ENCODE measurements around the gene MPZL2.
A peak's percentile ranks its signal among the peaks of the same experiment; 100 is the strongest.

MPZL2 gene

GRCh38 chr11:118243161-118243560 lies 20.9 kb downstream of the MPZL2 start:
- DNase-seq (ENCODE audit: low read depth in 2 of 2) = no peak

- no peak for DNase-seq (ENCODE audit: low read depth in 2 of 2)
Observed at GRCh38 chr11:118241764-118242098, 22.4 kb downstream of the MPZL2 start.

GRCh38 chr11:118240999-118241763 lies 22.9 kb downstream of the MPZL2 start:
- DNase-seq (ENCODE audit: low read depth in 2 of 2) = no peak

- no peak for DNase-seq (ENCODE audit: low read depth in 2 of 2)
Observed at GRCh38 chr11:118239509-118240205, 24.4 kb downstream of the MPZL2 start.

- DNase-seq (ENCODE audit: low read depth in 2 of 2) = no peak
Observed at GRCh38 chr11:118238929-118239328, 25.2 kb downstream of the MPZL2 start.

- no peak for DNase-seq (ENCODE audit: low read depth in 2 of 2)
Observed at GRCh38 chr11:118238421-118238820, 25.7 kb downstream of the MPZL2 start.

- DNase-seq (ENCODE audit: low read depth in 2 of 2) = no peak
Observed at GRCh38 chr11:118236170-118236569, 27.9 kb downstream of the MPZL2 start.

GRCh38 chr11:118234833-118235232 lies 29.3 kb downstream of the MPZL2 start:
- DNase-seq (ENCODE audit: low read depth in 2 of 2) = no peak

- DNase-seq (ENCODE audit: low read depth in 2 of 2) = no peak
Observed at GRCh38 chr11:118233850-118234249, 30.2 kb downstream of the MPZL2 start.

- DNase-seq (ENCODE audit: low read depth in 2 of 2) = no peak
Observed at GRCh38 chr11:118233377-118233776, 30.7 kb downstream of the MPZL2 start.

GRCh38 chr11:118232659-118233058 lies 31.4 kb downstream of the MPZL2 start:
- peak in 1 of 2 donors; percentile 38 for DNase-seq (ENCODE audit: low read depth in 2 of 2)

- no peak for DNase-seq (ENCODE audit: low read depth in 2 of 2)
Observed at GRCh38 chr11:118231461-118231860, 32.6 kb downstream of the MPZL2 start.

- no peak for DNase-seq (ENCODE audit: low read depth in 2 of 2)
Observed at GRCh38 chr11:118230088-118230487, 34.0 kb downstream of the MPZL2 start.

- no peak for DNase-seq (ENCODE audit: low read depth in 2 of 2)
Observed at GRCh38 chr11:118229274-118229847, 34.7 kb downstream of the MPZL2 start.

GRCh38 chr11:118227865-118228785 lies 36.0 kb downstream of the MPZL2 start:
- DNase-seq (ENCODE audit: low read depth in 2 of 2) = no peak

- DNase-seq (ENCODE audit: low read depth in 2 of 2) = no peak
Observed at GRCh38 chr11:118226781-118227180, 37.3 kb downstream of the MPZL2 start.

GRCh38 chr11:118226296-118226695 lies 37.8 kb downstream of the MPZL2 start:
- DNase-seq (ENCODE audit: low read depth in 2 of 2) = no peak

GRCh38 chr11:118224511-118225188 lies 39.4 kb downstream of the MPZL2 start, which contains the start of gene JAML:
Gene JAML (minus strand): TSS chr11:118225011. CDS start chr11:118214866, 10,145 bp downstream.
- peak in 1 of 2 donors; percentile 38 for DNase-seq (ENCODE audit: low read depth in 2 of 2)

- DNase-seq (ENCODE audit: low read depth in 2 of 2) = no peak
Observed at GRCh38 chr11:118223992-118224391, 40.1 kb downstream of the MPZL2 start.

GRCh38 chr11:118223570-118223969 lies 40.5 kb downstream of the MPZL2 start:
- DNase-seq (ENCODE audit: low read depth in 2 of 2) = no peak

GRCh38 chr11:118222437-118222836 lies 41.7 kb downstream of the MPZL2 start:
- no peak for DNase-seq (ENCODE audit: low read depth in 2 of 2)

Measured in activated CD4-positive, alpha-beta T cell treated with anti-CD3 and anti-CD28 coated beads for 24 hours (primary cell).